ENCODE measurements around the gene BCL7C. TPM values are rescaled to one million over a fixed set of nuclear protein-coding genes. Genes with fewer than 3 reads are reported as not detected.

Gene BCL7C
- total and polyA plus RNA-seq, 2 of the 13 experiments (the other 11 are each of a cell fraction or from before 2014, with no cell fraction given): 17.7 to 33.8 TPM

DNA sequence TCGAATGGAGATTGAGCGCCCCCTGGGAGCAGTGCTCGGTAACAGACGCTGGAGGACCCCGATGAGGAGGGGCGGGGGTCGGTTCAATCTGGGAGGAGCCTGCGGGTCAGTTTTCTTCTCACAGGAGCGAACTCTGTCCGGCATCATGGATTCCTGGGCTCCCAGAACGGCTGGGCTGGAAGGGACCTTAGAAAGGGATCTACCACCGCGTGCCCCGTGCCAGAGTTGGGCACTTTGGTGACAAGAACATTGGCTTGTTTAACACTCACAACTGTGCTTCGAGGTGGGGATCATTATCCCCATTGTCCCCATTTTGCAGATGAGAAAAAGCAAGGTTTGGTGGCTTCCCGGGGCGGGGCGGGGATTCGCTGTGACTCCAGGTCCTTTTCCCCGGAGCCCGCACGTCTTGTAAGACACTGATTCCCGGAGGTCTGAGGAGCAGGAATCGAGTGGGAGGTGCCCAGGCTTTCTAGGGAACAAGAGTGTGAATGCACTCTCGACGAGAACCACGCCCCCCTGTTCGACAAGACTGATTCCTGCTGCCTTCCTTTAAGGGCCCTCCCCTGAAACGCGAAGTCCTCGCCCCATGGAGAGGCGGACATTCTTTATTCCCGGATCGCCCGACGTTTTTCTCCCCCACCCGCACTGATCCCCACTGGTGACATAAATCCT lies 28.0 kb upstream of the BCL7C start (continued):
- TF ChIP-seq ZNF850 (CRISPR knock-in tag; conservative IDR thresholded peaks at IDR 0.05) (peak; percentile 94), ZNF205 (CRISPR knock-in tag; IDR thresholded peaks at IDR 0.05) (peak; percentile 64), POLR2A (IDR thresholded peaks at IDR 0.05; ENCODE audit: insufficient read depth in 1 of 2, low read depth in 2 of 2, low read length in 2 of 2) (peak in 1 of 2 experiments; percentile 62; a peak in 2 of 4 replicates), CHD4 (IDR thresholded peaks at IDR 0.05; ENCODE audit: borderline replicate concordance, low read length) (peak; percentile 100), XRCC5 (optimal IDR thresholded peaks at IDR 0.05; ENCODE audit: low read length) (peak; percentile 96), REPIN1 (CRISPR knock-in tag; IDR thresholded peaks at IDR 0.05; ENCODE audit: borderline replicate concordance, low read depth) (peak; percentile 47; the same call in 1 of the 2 replicates), ZNF629 (CRISPR knock-in tag; conservative IDR thresholded peaks at IDR 0.05) (peak; percentile 99), MIER2 (CRISPR knock-in tag; IDR thresholded peaks at IDR 0.05) (0 out of 2 replicates have a peak, but pooled peaks have one; percentile 31), ZNF773 (CRISPR knock-in tag; IDR thresholded peaks at IDR 0.05; ENCODE audit: borderline replicate concordance) (peak; percentile 15; the same call in 1 of the 2 replicates), KMT2A (CRISPR knock-in tag; IDR thresholded peaks at IDR 0.05) (peak; percentile 64; the same call in 1 of the 2 replicates)
- TF ChIP-seq, protein P1, sequence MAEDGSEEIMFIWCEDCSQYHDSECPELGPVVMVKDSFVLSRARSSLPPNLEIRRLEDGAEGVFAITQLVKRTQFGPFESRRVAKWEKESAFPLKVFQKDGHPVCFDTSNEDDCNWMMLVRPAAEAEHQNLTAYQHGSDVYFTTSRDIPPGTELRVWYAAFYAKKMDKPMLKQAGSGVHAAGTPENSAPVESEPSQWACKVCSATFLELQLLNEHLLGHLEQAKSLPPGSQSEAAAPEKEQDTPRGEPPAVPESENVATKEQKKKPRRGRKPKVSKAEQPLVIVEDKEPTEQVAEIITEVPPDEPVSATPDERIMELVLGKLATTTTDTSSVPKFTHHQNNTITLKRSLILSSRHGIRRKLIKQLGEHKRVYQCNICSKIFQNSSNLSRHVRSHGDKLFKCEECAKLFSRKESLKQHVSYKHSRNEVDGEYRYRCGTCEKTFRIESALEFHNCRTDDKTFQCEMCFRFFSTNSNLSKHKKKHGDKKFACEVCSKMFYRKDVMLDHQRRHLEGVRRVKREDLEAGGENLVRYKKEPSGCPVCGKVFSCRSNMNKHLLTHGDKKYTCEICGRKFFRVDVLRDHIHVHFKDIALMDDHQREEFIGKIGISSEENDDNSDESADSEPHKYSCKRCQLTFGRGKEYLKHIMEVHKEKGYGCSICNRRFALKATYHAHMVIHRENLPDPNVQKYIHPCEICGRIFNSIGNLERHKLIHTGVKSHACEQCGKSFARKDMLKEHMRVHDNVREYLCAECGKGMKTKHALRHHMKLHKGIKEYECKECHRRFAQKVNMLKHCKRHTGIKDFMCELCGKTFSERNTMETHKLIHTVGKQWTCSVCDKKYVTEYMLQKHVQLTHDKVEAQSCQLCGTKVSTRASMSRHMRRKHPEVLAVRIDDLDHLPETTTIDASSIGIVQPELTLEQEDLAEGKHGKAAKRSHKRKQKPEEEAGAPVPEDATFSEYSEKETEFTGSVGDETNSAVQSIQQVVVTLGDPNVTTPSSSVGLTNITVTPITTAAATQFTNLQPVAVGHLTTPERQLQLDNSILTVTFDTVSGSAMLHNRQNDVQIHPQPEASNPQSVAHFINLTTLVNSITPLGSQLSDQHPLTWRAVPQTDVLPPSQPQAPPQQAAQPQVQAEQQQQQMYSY (CRISPR knock-in tag; IDR thresholded peaks at IDR 0.05): peak; percentile 35; the same call in 1 of the 2 replicates
- TF ChIP-seq, protein P2, sequence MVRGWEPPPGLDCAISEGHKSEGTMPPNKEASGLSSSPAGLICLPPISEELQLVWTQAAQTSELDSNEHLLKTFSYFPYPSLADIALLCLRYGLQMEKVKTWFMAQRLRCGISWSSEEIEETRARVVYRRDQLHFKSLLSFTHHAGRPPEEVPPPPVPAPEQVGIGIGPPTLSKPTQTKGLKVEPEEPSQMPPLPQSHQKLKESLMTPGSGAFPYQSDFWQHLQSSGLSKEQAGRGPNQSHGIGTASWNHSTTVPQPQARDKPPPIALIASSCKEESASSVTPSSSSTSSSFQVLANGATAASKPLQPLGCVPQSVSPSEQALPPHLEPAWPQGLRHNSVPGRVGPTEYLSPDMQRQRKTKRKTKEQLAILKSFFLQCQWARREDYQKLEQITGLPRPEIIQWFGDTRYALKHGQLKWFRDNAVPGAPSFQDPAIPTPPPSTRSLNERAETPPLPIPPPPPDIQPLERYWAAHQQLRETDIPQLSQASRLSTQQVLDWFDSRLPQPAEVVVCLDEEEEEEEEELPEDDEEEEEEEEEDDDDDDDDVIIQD (CRISPR knock-in tag; IDR thresholded peaks at IDR 0.05; ENCODE audit: low read depth): peak; percentile 44; the same call in 1 of the 2 replicates
- TF ChIP-seq, protein P3, sequence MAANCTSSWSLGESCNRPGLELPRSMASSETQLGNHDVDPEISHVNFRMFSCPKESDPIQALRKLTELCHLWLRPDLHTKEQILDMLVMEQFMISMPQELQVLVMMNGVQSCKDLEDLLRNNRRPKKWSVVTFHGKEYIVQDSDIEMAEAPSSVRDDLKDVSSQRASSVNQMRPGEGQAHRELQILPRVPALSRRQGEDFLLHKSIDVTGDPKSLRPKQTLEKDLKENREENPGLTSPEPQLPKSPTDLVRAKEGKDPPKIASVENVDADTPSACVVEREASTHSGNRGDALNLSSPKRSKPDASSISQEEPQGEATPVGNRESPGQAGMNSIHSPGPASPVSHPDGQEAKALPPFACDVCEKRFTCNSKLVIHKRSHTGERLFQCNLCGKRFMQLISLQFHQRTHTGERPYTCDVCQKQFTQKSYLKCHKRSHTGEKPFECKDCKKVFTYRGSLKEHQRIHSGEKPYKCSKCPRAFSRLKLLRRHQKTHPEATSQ (CRISPR knock-in tag; IDR thresholded peaks at IDR 0.05; ENCODE audit: borderline replicate concordance): peak; percentile 58; the same call in 1 of the 2 replicates
- TF ChIP-seq, protein P4, sequence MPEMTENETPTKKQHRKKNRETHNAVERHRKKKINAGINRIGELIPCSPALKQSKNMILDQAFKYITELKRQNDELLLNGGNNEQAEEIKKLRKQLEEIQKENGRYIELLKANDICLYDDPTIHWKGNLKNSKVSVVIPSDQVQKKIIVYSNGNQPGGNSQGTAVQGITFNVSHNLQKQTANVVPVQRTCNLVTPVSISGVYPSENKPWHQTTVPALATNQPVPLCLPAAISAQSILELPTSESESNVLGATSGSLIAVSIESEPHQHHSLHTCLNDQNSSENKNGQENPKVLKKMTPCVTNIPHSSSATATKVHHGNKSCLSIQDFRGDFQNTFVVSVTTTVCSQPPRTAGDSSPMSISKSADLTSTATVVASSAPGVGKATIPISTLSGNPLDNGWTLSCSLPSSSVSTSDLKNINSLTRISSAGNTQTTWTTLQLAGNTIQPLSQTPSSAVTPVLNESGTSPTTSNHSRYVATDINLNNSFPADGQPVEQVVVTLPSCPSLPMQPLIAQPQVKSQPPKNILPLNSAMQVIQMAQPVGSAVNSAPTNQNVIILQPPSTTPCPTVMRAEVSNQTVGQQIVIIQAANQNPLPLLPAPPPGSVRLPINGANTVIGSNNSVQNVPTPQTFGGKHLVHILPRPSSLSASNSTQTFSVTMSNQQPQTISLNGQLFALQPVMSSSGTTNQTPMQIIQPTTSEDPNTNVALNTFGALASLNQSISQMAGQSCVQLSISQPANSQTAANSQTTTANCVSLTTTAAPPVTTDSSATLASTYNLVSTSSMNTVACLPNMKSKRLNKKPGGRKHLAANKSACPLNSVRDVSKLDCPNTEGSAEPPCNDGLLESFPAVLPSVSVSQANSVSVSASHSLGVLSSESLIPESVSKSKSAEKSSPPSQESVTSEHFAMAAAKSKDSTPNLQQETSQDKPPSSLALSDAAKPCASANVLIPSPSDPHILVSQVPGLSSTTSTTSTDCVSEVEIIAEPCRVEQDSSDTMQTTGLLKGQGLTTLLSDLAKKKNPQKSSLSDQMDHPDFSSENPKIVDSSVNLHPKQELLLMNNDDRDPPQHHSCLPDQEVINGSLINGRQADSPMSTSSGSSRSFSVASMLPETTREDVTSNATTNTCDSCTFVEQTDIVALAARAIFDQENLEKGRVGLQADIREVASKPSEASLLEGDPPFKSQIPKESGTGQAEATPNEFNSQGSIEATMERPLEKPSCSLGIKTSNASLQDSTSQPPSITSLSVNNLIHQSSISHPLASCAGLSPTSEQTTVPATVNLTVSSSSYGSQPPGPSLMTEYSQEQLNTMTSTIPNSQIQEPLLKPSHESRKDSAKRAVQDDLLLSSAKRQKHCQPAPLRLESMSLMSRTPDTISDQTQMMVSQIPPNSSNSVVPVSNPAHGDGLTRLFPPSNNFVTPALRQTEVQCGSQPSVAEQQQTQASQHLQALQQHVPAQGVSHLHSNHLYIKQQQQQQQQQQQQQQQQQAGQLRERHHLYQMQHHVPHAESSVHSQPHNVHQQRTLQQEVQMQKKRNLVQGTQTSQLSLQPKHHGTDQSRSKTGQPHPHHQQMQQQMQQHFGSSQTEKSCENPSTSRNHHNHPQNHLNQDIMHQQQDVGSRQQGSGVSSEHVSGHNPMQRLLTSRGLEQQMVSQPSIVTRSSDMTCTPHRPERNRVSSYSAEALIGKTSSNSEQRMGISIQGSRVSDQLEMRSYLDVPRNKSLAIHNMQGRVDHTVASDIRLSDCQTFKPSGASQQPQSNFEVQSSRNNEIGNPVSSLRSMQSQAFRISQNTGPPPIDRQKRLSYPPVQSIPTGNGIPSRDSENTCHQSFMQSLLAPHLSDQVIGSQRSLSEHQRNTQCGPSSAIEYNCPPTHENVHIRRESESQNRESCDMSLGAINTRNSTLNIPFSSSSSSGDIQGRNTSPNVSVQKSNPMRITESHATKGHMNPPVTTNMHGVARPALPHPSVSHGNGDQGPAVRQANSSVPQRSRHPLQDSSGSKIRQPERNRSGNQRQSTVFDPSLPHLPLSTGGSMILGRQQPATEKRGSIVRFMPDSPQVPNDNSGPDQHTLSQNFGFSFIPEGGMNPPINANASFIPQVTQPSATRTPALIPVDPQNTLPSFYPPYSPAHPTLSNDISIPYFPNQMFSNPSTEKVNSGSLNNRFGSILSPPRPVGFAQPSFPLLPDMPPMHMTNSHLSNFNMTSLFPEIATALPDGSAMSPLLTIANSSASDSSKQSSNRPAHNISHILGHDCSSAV (CRISPR knock-in tag; IDR thresholded peaks at IDR 0.05; ENCODE audit: borderline replicate concordance): 0 out of 2 replicates have a peak, but pooled peaks have one; percentile 56

All from HepG2 (cell line).